ENCODE results near the gene SH3BP2. TPM values are rescaled to one million over a fixed set of nuclear protein-coding genes. Genes with fewer than 3 reads are reported as not detected.

Gene SH3BP2
- total RNA-seq, 2 donors from 2014 or later = 24.3 to 41.3 TPM

DNA sequence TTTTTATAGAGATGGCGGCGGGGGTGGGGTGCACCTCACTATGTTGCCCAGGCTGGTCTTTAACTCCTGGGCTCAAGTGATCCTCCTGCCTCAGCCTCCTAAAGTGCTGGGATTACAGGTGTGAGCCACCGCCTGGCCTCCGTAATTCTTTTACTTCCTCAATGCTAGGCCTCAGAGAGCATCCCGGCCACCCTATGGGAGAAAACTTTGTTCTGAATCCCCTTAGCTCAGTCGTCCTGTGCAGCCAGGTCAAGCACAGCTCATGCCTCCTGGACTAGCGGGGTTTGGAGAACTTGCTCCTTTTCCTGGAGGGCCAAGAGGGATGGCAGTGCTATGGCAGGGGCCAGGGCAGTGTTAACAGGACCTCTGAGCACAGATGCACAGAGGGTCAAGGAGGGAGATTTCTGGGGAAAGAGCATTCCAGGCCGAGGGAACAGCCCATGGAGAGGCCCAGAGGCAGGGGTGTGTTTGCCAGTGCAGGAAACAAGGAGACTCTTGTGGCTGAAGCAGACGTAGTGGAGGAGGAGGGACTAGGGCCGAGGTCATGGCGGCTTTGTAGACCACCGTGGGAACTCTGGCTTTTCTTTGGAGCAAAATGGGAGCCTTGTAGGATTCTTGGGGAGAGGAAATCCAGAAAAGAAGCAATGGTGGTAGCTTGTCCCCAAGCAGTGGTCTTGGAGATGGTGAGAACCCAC lies 26.9 kb upstream of the SH3BP2 start:
- intact Hi-C loops (cut with DNase I) = loop anchor here (5.0 kb wide), 1 partner anchor 166 kb away; no protein-coding TSS in a partner anchor
- H3K4me3 ChIP-seq = no peak overlapping the region
- no peak overlapping the region for H3K27ac ChIP-seq
- DNase-seq (ENCODE audit: low spot score) = no peak
- H3K4me1 ChIP-seq (replicated peaks) = no peaks in the 10 kb centered on the region
- no peak for TF ChIP-seq POLR2AphosphoS5 (IDR thresholded peaks at IDR 0.05)
- no peak for TF ChIP-seq POLR2A (IDR thresholded peaks at IDR 0.05)
- no peak for TF ChIP-seq CTCF (IDR thresholded peaks at IDR 0.05)
- H3K36me3 ChIP-seq = no peaks in the 10 kb centered on the region
- no peaks in the 10 kb centered on the region for H3K27me3 ChIP-seq (replicated peaks; ENCODE audit: insufficient read depth)
- H3K9me3 ChIP-seq = no peaks in the 10 kb centered on the region
- 93% methylated on average over 12 of the region's 12 CpGs for WGBS

DNA sequence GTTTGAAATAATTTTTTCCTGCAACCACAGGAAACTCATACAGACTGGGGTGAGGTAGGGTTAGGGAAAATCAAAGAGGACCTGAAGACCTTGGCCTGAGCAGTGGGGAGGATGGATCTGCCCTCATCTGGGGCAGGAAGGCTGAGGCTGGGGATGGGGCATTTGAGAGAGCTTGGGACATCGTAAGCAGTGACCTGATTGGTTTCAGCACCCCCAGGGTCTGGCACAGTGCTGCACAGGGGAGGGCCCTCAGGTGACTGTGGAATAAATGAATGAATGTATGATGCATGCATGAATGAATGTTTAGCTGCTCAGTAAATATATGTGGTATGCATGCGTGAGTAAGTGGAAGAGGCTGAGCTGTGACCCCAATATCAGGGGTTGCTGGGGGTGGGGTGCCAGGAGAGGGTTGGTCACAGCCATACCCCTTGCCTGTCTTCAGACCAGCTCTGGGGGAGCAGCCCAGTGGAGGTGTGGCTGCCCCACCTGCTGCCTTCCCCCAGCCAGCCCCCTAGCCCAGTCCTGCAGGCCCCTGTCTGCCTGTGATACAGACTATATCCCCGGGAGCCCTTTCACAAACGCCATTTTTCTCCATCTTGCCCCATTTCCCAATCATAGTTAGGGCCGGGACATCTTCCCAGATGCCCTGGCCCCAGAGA lies 25.7 kb upstream of the SH3BP2 start:
- Histone ChIP-seq H3K4me1 (replicated peaks) (no peaks in the 10 kb centered on the region), H3K36me3 (no peaks in the 10 kb centered on the region), H3K9me3 (no peaks in the 10 kb centered on the region), H3K4me3 (no peak overlapping the region), H3K27ac (no peak overlapping the region), H3K27me3 (replicated peaks; ENCODE audit: insufficient read depth) (no peaks in the 10 kb centered on the region)
- intact Hi-C loops (cut with DNase I) = loop anchor here (5.0 kb wide), 1 partner anchor 165 kb away; no protein-coding TSS in a partner anchor
- TF ChIP-seq CTCF (IDR thresholded peaks at IDR 0.05) (no peak), POLR2A (IDR thresholded peaks at IDR 0.05) (no peak), POLR2AphosphoS5 (IDR thresholded peaks at IDR 0.05) (no peak)
- 93% methylated on average over 5 of the region's 5 CpGs for WGBS
- no peak for DNase-seq (ENCODE audit: low spot score)

DNA sequence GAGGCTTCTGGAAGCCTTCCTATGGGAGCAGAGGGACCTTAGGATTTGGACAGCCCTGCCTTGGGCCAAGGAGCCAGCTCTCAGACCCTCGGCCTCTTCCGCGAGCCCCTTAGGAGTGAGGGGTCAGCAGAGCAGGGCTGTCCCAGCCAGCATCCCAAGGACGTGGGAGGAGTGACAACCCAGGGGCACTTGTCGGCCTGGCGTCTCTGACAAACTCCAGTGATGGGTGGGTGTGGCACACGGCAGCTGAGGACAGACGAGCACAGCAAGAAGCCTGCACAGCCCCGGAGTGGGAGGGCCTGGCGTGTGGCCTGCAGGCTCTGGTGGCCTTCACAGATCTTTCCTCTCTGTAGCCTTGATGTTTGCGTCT lies 25.2 kb upstream of the SH3BP2 start:
- DNase-seq (ENCODE audit: low spot score) = no peak
- WGBS = 75% methylated on average over 11 of the region's 11 CpGs
- intact Hi-C loops (cut with DNase I) = loop anchor here (5.0 kb wide), 1 partner anchor 165 kb away; no protein-coding TSS in a partner anchor
- no peaks in the 10 kb centered on the region for H3K9me3 ChIP-seq
- no peak overlapping the region for H3K27ac ChIP-seq
- no peaks in the 10 kb centered on the region for H3K4me1 ChIP-seq (replicated peaks)
- H3K36me3 ChIP-seq = no peaks in the 10 kb centered on the region
- no peak overlapping the region for H3K4me3 ChIP-seq
- TF ChIP-seq POLR2A (IDR thresholded peaks at IDR 0.05) (no peak), CTCF (IDR thresholded peaks at IDR 0.05) (no peak), POLR2AphosphoS5 (IDR thresholded peaks at IDR 0.05) (no peak)
- H3K27me3 ChIP-seq (replicated peaks; ENCODE audit: insufficient read depth) = no peaks in the 10 kb centered on the region

- Histone ChIP-seq H3K9me3 (no peaks in the 10 kb centered on the region), H3K27me3 (replicated peaks; ENCODE audit: insufficient read depth) (no peaks in the 10 kb centered on the region), H3K4me3 (no peak overlapping the region), H3K36me3 (no peaks in the 10 kb centered on the region), H3K4me1 (replicated peaks) (no peaks in the 10 kb centered on the region), H3K27ac (no peak overlapping the region)
- intact Hi-C loops (cut with DNase I) = loop anchor here (5.0 kb wide), 1 partner anchor 164 kb away; no protein-coding TSS in a partner anchor
- TF ChIP-seq CTCF (IDR thresholded peaks at IDR 0.05) = no peak
- TF ChIP-seq POLR2AphosphoS5 (IDR thresholded peaks at IDR 0.05) = no peak
- no peak for TF ChIP-seq POLR2A (IDR thresholded peaks at IDR 0.05)
- WGBS = 92% methylated on average over 9 of the region's 9 CpGs
- no peak for DNase-seq (ENCODE audit: low spot score)
Measured at GRCh38 chr4:2768124-2768523, 24.8 kb upstream of the SH3BP2 start.

Measured in prostate gland (tissue), 2 donors.